ENCODE measurements around the gene ITGB2. TPM values are rescaled to one million over a fixed set of nuclear protein-coding genes. Genes with fewer than 3 reads are reported as not detected.

The ITGB2 gene
- total and polyA plus RNA-seq, 8 donors = 7.7 to 404 (median 11.2) TPM

- H3K4me3 ChIP-seq = no peak overlapping the region
- H3K4me1 ChIP-seq = peaks cover 0 to 16% of the 10 kb centered on the region in 2 donors
- ATAC-seq = no peak
- no peak for TF ChIP-seq CTCF (IDR thresholded peaks at IDR 0.05)
- no peaks in the 10 kb centered on the region for H3K9me3 ChIP-seq
- intact Hi-C loops (cut with DNase I) = no loop called here
- H3K27me3 ChIP-seq = no peaks in the 10 kb centered on the region
- no peak for DNase-seq
- H3K36me3 ChIP-seq = peaks cover 0 to 94% of the 10 kb centered on the region in 2 donors
- H3K27ac ChIP-seq = no peak overlapping the region
Measured at GRCh38 chr21:44892095-44892494, 28.6 kb downstream of the ITGB2 start.

GRCh38 chr21:44891631-44892031 is 29.1 kb downstream of the ITGB2 start:
- Histone ChIP-seq H3K36me3 (peaks cover 0 to 94% of the 10 kb centered on the region in 2 donors), H3K4me3 (no peak overlapping the region), H3K4me1 (peaks cover 0 to 11% of the 10 kb centered on the region in 2 donors), H3K9me3 (no peaks in the 10 kb centered on the region), H3K27me3 (no peaks in the 10 kb centered on the region), H3K27ac (no peak overlapping the region)
- no peak for TF ChIP-seq CTCF (IDR thresholded peaks at IDR 0.05)
- ATAC-seq = no peak
- intact Hi-C loops (cut with DNase I) = no loop called here
- peak in 1 of 4 donors; percentile 78 for DNase-seq

GRCh38 chr21:44890961-44891541 is 29.6 kb downstream of the ITGB2 start:
- no peak for ATAC-seq
- H3K27me3 ChIP-seq = no peaks in the 10 kb centered on the region
- no peak overlapping the region for H3K4me3 ChIP-seq
- no peaks in the 10 kb centered on the region for H3K9me3 ChIP-seq
- H3K36me3 ChIP-seq = peaks cover 0 to 94% of the 10 kb centered on the region in 2 donors
- H3K27ac ChIP-seq = no peak overlapping the region
- intact Hi-C loops (cut with DNase I) = no loop called here
- peak in 1 of 4 donors; percentile 54 for DNase-seq
- peaks cover 0 to 10% of the 10 kb centered on the region in 2 donors for H3K4me1 ChIP-seq
- TF ChIP-seq CTCF (IDR thresholded peaks at IDR 0.05) = no peak

GRCh38 chr21:44890338-44890931 is 30.3 kb downstream of the ITGB2 start:
- no peak overlapping the region for H3K4me3 ChIP-seq
- H3K27me3 ChIP-seq = no peaks in the 10 kb centered on the region
- no peak overlapping the region for H3K27ac ChIP-seq
- no peaks in the 10 kb centered on the region for H3K9me3 ChIP-seq
- intact Hi-C loops (cut with DNase I) = no loop called here
- TF ChIP-seq CTCF (IDR thresholded peaks at IDR 0.05) = no peak
- peak in 1 of 4 donors; percentile 69 for DNase-seq
- peaks cover 0 to 94% of the 10 kb centered on the region in 2 donors for H3K36me3 ChIP-seq
- H3K4me1 ChIP-seq = peaks cover 0 to 10% of the 10 kb centered on the region in 2 donors
- ATAC-seq = no peak

- H3K4me3 ChIP-seq = no peak overlapping the region
- DNase-seq (peak in 1 of 4 donors; percentile 75), ATAC-seq (no peak)
- H3K9me3 ChIP-seq = no peaks in the 10 kb centered on the region
- intact Hi-C loops (cut with DNase I) = no loop called here
- no peak for TF ChIP-seq CTCF (IDR thresholded peaks at IDR 0.05)
- peaks cover 0 to 10% of the 10 kb centered on the region in 2 donors for H3K4me1 ChIP-seq
- H3K36me3 ChIP-seq = peaks cover 0 to 87% of the 10 kb centered on the region in 2 donors
- H3K27me3 ChIP-seq = no peaks in the 10 kb centered on the region
- no peak overlapping the region for H3K27ac ChIP-seq
Measured at GRCh38 chr21:44889625-44890337, 30.9 kb downstream of the ITGB2 start.

All from left lung (tissue), 10 donors.